T-helper 2 cell (primary cell): ENCODE measurements around the gene CHST11.

Experiments used
- DNase-seq, 5 experiments: peaks; one replicate each; pipeline versions ENCODE4 v3.0.0 to v3.0.0-alpha.2; 2012 to 2022

The CHST11 gene

GRCh38 chr12:104434129-104434528, 22.6 kb upstream of the CHST11 start:
- no peak for DNase-seq

- DNase-seq, result no peak
Observed at GRCh38 chr12:104435175-104435574, 21.6 kb upstream of the CHST11 start.

GRCh38 chr12:104435765-104436164, 21.0 kb upstream of the CHST11 start:
- no peak for DNase-seq

- no peak for DNase-seq
Observed at GRCh38 chr12:104436790-104437189, 20.0 kb upstream of the CHST11 start.

GRCh38 chr12:104438134-104438533, 18.6 kb upstream of the CHST11 start:
- DNase-seq, result no peak

GRCh38 chr12:104439137-104439536, 17.6 kb upstream of the CHST11 start:
- DNase-seq, result no peak

- DNase-seq, result no peak
Observed at GRCh38 chr12:104443008-104443407, 13.7 kb upstream of the CHST11 start.

GRCh38 chr12:104446646-104447421, 9.9 kb upstream of the CHST11 start:
- no peak for DNase-seq

GRCh38 chr12:104448031-104448430, 8.7 kb upstream of the CHST11 start:
- no peak for DNase-seq

GRCh38 chr12:104448451-104448850, 8.3 kb upstream of the CHST11 start:
- no peak for DNase-seq

GRCh38 chr12:104450700-104451099, 6.0 kb upstream of the CHST11 start:
- no peak for DNase-seq

GRCh38 chr12:104452087-104452486, 4.7 kb upstream of the CHST11 start:
- no peak for DNase-seq

- DNase-seq, result no peak
Observed at GRCh38 chr12:104453133-104453532, 3.6 kb upstream of the CHST11 start.

- no peak for DNase-seq
Observed at GRCh38 chr12:104454997-104455396, 1.8 kb upstream of the CHST11 start.

- DNase-seq, result peak in 1 of 5 experiments; percentile 34
Observed at GRCh38 chr12:104455578-104456416, 951 bp upstream of the CHST11 start.

GRCh38 chr12:104456950-104457745, 400 bp downstream of the CHST11 start:
- peak; percentile 18 to 69 (median 36) for DNase-seq

- DNase-seq, result peak; percentile 18 to 75 (median 44)
Observed at GRCh38 chr12:104457746-104458693, 1.3 kb downstream of the CHST11 start.

- DNase-seq, result peak in 1 of 5 experiments; percentile 50
Observed at GRCh38 chr12:104458694-104459367, 2.1 kb downstream of the CHST11 start.

GRCh38 chr12:104459368-104459909, 2.7 kb downstream of the CHST11 start:
- DNase-seq, result peak in 1 of 5 experiments; percentile 41

- DNase-seq, result peak in 1 of 5 experiments; percentile 40
Observed at GRCh38 chr12:104460041-104460719, 3.4 kb downstream of the CHST11 start.
